ENCODE results near the gene SLC29A1.

GRCh38 chr6:44235269-44235668 lies 11.9 kb downstream of the SLC29A1 start:
- TF ChIP-seq CTCF (IDR thresholded peaks at IDR 0.05; ENCODE audit: extremely low read depth in 1 of 2, insufficient read depth in 1 of 2, low read depth in 1 of 2, low read length in 2 of 2) (no peak), POLR2A (IDR thresholded peaks at IDR 0.05; ENCODE audit: low read depth, low read length) (no peak), POLR2AphosphoS5 (IDR thresholded peaks at IDR 0.05; ENCODE audit: insufficient read depth, low read depth, low read length) (no peak)
